ENCODE results near the gene ABLIM2.
"Not testable (repeated sequence)": the region's sequence is repeated elsewhere in the genome, so short reads cannot be mapped to it uniquely, and the experiment has no call there.

DNA sequence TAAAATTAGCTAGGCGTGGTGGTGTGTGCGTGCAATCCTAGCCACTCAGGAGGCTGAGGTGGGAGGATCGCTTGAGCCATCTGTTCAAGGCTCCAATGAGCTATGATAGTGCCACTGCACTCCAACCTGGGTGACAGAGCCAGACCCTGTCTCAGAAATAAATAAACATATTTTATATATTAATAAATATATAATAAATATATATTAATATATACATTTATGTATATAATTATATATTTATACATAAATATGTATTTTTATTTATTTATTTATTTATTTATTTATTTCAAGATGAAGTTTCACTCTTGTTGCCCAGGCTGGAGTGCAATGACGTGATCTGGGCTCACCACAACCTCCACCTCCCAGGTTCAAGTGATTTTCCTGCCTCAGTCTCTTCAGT lies 214.9 kb downstream of the ABLIM2 start:
- TF ChIP-seq, protein P1, sequence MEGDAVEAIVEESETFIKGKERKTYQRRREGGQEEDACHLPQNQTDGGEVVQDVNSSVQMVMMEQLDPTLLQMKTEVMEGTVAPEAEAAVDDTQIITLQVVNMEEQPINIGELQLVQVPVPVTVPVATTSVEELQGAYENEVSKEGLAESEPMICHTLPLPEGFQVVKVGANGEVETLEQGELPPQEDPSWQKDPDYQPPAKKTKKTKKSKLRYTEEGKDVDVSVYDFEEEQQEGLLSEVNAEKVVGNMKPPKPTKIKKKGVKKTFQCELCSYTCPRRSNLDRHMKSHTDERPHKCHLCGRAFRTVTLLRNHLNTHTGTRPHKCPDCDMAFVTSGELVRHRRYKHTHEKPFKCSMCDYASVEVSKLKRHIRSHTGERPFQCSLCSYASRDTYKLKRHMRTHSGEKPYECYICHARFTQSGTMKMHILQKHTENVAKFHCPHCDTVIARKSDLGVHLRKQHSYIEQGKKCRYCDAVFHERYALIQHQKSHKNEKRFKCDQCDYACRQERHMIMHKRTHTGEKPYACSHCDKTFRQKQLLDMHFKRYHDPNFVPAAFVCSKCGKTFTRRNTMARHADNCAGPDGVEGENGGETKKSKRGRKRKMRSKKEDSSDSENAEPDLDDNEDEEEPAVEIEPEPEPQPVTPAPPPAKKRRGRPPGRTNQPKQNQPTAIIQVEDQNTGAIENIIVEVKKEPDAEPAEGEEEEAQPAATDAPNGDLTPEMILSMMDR (conservative IDR thresholded peaks at IDR 0.05 in 1 of 2, IDR thresholded peaks at IDR 0.05 in 1 of 2; ENCODE audit: extremely low read depth in 1 of 2, insufficient read depth in 1 of 2, low read depth in 1 of 2, low read length in 2 of 2) = not testable (repeated sequence)
- TF ChIP-seq EZH2 (IDR thresholded peaks at IDR 0.05; ENCODE audit: borderline replicate concordance, low read length) = not testable (repeated sequence)

All from mammary epithelial cell (primary cell).